GM12878 (cell line): ENCODE measurements around the gene PAX2. TPM values are rescaled to one million over a fixed set of nuclear protein-coding genes. Genes with fewer than 3 reads are reported as not detected.

Experiments
- ATAC-seq: fragments of 200-7000 bp; cut with Tn5 transposase; 3 replicates; pipeline ENCODE4 v1.9.1; 2020; ENCODE audit warnings: mild to moderate bottlenecking, moderate library complexity
- BruUV-seq: library from RNA; stranded (reverse); fragments of 400-500 nt; replicated peaks from 2 replicates; lab custom pipeline; 2021; lab: Mats Ljungman, UMichigan
- CTCF ChIA-PET: fragments of 300-600 bp; sonication (Branson Sonifier 250); formaldehyde crosslinking; extraction: SDS; loops from one replicate; lab custom pipeline; 2021; ENCODE audit warnings: inconsistent platforms; lab: Yijun Ruan, JAX
- POLR2A ChIA-PET: fragments of 350-600 bp; formaldehyde crosslinking; extraction: SDS; loops from one replicate; lab custom pipeline; 2021; ENCODE audit warnings: inconsistent platforms; lab: Charles Lee
- RAD21 ChIA-PET: fragments of 300-600 bp; sonication (Branson Sonifier 250); formaldehyde crosslinking; loops from one replicate; lab custom pipeline; 2023; ENCODE audit warnings: antibody characterized with exemption; ENCODE audit not compliant: unreplicated experiment; lab: Charles Lee
- SMC1A ChIA-PET: fragments of 300-600 bp; sonication (Branson Sonifier 250); formaldehyde crosslinking; loops from one replicate; lab custom pipeline; 2023; ENCODE audit not compliant: unreplicated experiment, uncharacterized antibody; lab: Charles Lee
- DNase-seq: peaks from one replicate; pipeline ENCODE4 v3.0.0-alpha.2; 2011; ENCODE audit warnings: low read depth, low spot score
- FAIRE-seq: peaks from 3 replicates; lab custom pipeline; 2011; peaks lifted over from hg19 to GRCh38; lab: Jason Lieb, UNC
- H2AFZ ChIP-seq: 2 replicates; pipeline ENCODE4 v1.6.0; 2011; ENCODE audit warnings: low read depth, low read length, control low read depth; ENCODE audit not compliant: control insufficient read depth
- H3K27ac ChIP-seq: 2 replicates; pipeline ENCODE4 v1.5.1; 2011; ENCODE audit warnings: control low read depth; ENCODE audit not compliant: control insufficient read depth, insufficient read depth
- H3K27me3 ChIP-seq, 2 experiments: replicated peaks in 1 of 2; 2 replicates each; pipeline versions ENCODE4 v1.6.0 to v1.6.1; 2011; ENCODE audit warnings: low read length in 1 of 2; ENCODE audit not compliant: control insufficient read depth in 2 of 2, insufficient read depth in 2 of 2
- H3K36me3 ChIP-seq, 2 experiments: 2 replicates each; pipeline ENCODE4 v1.5.1; 2011; ENCODE audit warnings: low read length in 1 of 2; ENCODE audit not compliant: control insufficient read depth in 2 of 2, insufficient read depth in 2 of 2
- H3K4me1 ChIP-seq: 2 replicates; pipeline ENCODE4 v1.6.1; 2011; ENCODE audit warnings: mild to moderate bottlenecking, low read length, moderate library complexity, mixed read lengths; ENCODE audit not compliant: control insufficient read depth, insufficient read depth
- H3K4me2 ChIP-seq: 2 replicates; pipeline ENCODE4 v1.6.0; 2011; ENCODE audit warnings: control low read depth; ENCODE audit not compliant: control insufficient read depth, insufficient read depth
- H3K4me3 ChIP-seq: fragments of 200-600 bp; sonication (generic); 2 replicates; pipeline ENCODE4 v1.5.1; 2016
- H3K79me2 ChIP-seq: 2 replicates; pipeline ENCODE4 v1.6.0; 2011; ENCODE audit warnings: low read length; ENCODE audit not compliant: control insufficient read depth, insufficient read depth
- H3K9ac ChIP-seq: 2 replicates; pipeline ENCODE4 v1.8.0; 2011; ENCODE audit warnings: low read length, control low read depth, mixed read lengths; ENCODE audit not compliant: control insufficient read depth, insufficient read depth
- H3K9me3 ChIP-seq: replicated peaks from 3 replicates; pipeline ENCODE4 v1.5.1; 2011; ENCODE audit warnings: mild to moderate bottlenecking, low read length; ENCODE audit not compliant: control insufficient read depth, insufficient read depth
- H4K20me1 ChIP-seq: 2 replicates; pipeline ENCODE4 v1.6.0; 2011; ENCODE audit not compliant: control insufficient read depth, insufficient read depth
- BMI1 ChIP-seq: fragments of 450-650 bp; IDR thresholded peaks from 2 replicates; pipeline ENCODE4 v1.6.1; 2016; ENCODE audit warnings: mild to moderate bottlenecking, moderate library complexity, borderline replicate concordance
- CBX3 ChIP-seq: fragments of 200-600 bp; sonication (generic); IDR thresholded peaks from 2 replicates; pipeline ENCODE4 v1.6.1; 2016; ENCODE audit warnings: low read depth, borderline replicate concordance
- CHD4 ChIP-seq: fragments of 200-600 bp; sonication (generic); IDR thresholded peaks from 2 replicates; pipeline ENCODE4 v1.6.1; 2016; ENCODE audit warnings: mild to moderate bottlenecking
- DPF2 ChIP-seq: fragments of 450-650 bp; IDR thresholded peaks from 2 replicates; pipeline ENCODE4 v1.6.1; 2017; ENCODE audit warnings: mild to moderate bottlenecking
- FOXM1 ChIP-seq: IDR thresholded peaks from 2 replicates; pipeline ENCODE4 v1.6.1; 2012; ENCODE audit warnings: low read depth, mild to moderate bottlenecking, inconsistent platforms, low read length, moderate library complexity
- KDM1A ChIP-seq: fragments of 200-600 bp; sonication (generic); IDR thresholded peaks from 2 replicates; pipeline ENCODE4 v1.6.1; 2016; ENCODE audit warnings: borderline replicate concordance
- NFIC ChIP-seq: IDR thresholded peaks from 2 replicates; pipeline ENCODE4 v1.6.1; 2012; ENCODE audit warnings: low read depth, mild to moderate bottlenecking, inconsistent platforms, low read length, moderate library complexity
- NFYB ChIP-seq: IDR thresholded peaks from 2 replicates; pipeline ENCODE4 v1.6.1; 2011; ENCODE audit warnings: low read depth, mild to moderate bottlenecking, low read length, improper control_type of control experiment, moderate library complexity; ENCODE audit not compliant: insufficient read depth
- NR2C2 ChIP-seq: IDR thresholded peaks from 2 replicates; pipeline ENCODE4 v1.6.1; 2011; ENCODE audit warnings: borderline replicate concordance, low read depth; ENCODE audit not compliant: control insufficient read depth, insufficient read length
- RCOR1 ChIP-seq: conservative IDR thresholded peaks from 2 replicates; pipeline ENCODE4 v1.6.1; 2012; ENCODE audit warnings: low read depth, low read length, improper control_type of control experiment
- RELA ChIP-seq: fragments of 450-650 bp; IDR thresholded peaks from 2 replicates; pipeline ENCODE4 v1.8.0; 2014; ENCODE audit warnings: borderline replicate concordance; ENCODE audit not compliant: partially characterized antibody
- RFX5 ChIP-seq: IDR thresholded peaks from 2 replicates; pipeline ENCODE4 v1.6.1; 2011; ENCODE audit warnings: low read depth, low read length, improper control_type of control experiment
- ZNF217 ChIP-seq: fragments of 450-650 bp; IDR thresholded peaks from 2 replicates; pipeline ENCODE4 v1.6.1; 2017; ENCODE audit warnings: antibody characterized with exemption, mild to moderate bottlenecking
- WGBS: methylation state at CpG from one replicate; pipeline ENCODE4 v1.1.6; 2016; ENCODE audit warnings: low lambda C conversion rate; ENCODE audit not compliant: insufficient replicate concordance, insufficient coverage; ENCODE audit errors: missing lambda C conversion rate; 5-methylcytosine and 5-hydroxymethylcytosine counted together
- in situ Hi-C: fragments of 300-500 bp; cut with MboI; formaldehyde crosslinking; loops from 9 replicates; pipeline ENCODE4 v1.14.3; 2018; ENCODE audit warnings: mixed read lengths
- intact Hi-C: fragments of 100-400 bp; cut with micrococcal nuclease; formaldehyde crosslinking; loops from one replicate; pipeline ENCODE4 v1.14.2; 2022; ENCODE audit not compliant: unreplicated experiment
- polyA plus RNA-seq, 11 experiments: library from polyadenylated mRNA; depleted of rRNA in 4 of 11; unstranded in 6 of 11; stranded (reverse) in 5 of 11; fragments of >200 nt; fragmentation: Nextera tagmentation in 4 of 11; fragmentation: Illumina TruSeq in 1 of 11; extraction: Ambion mirVana in 4 of 11; extraction: Trizol in 1 of 11; gene quantifications; 1 replicate in 1 of 11; 2 replicates in 10 of 11; pipeline versions ENCODE4 v1.2.1 to v1.2.3, GENCODE V29; 2011 to 2016; ENCODE audit warnings: inconsistent platforms in 2 of 11, missing spikeins in 2 of 11, low read depth in 1 of 11
- total RNA-seq, 4 experiments: library from RNA; depleted of rRNA in 3 of 4; stranded (reverse); fragments of >200 nt in 3 of 4; fragmentation: Illumina TruSeq in 1 of 4; extraction: Trizol in 1 of 4; gene quantifications; 2 replicates each; pipeline versions ENCODE4 v1.2.1 to v1.2.3, GENCODE V29; 2013 to 2021
- TF ChIP-seq, protein P1 (sequence below): IDR thresholded peaks from 2 replicates; pipeline ENCODE4 v1.6.1; 2012; ENCODE audit warnings: mild to moderate bottlenecking, low read depth, low read length
- TF ChIP-seq, protein P2 (sequence below): fragments of 150-350 bp; IDR thresholded peaks from 2 replicates; pipeline ENCODE4 v1.6.1; 2014; ENCODE audit warnings: mild to moderate bottlenecking, low read depth, low read length

The PAX2 gene
- total and polyA plus RNA-seq, 10 of the 15 experiments (the other 5 are each of a cell fraction or from before 2014, with no cell fraction given), result not detected

GRCh38 chr10:100811752-100812750, 66.7 kb downstream of the PAX2 start:
- TF ChIP-seq NFYB, result no peak
- TF ChIP-seq, protein P1, sequence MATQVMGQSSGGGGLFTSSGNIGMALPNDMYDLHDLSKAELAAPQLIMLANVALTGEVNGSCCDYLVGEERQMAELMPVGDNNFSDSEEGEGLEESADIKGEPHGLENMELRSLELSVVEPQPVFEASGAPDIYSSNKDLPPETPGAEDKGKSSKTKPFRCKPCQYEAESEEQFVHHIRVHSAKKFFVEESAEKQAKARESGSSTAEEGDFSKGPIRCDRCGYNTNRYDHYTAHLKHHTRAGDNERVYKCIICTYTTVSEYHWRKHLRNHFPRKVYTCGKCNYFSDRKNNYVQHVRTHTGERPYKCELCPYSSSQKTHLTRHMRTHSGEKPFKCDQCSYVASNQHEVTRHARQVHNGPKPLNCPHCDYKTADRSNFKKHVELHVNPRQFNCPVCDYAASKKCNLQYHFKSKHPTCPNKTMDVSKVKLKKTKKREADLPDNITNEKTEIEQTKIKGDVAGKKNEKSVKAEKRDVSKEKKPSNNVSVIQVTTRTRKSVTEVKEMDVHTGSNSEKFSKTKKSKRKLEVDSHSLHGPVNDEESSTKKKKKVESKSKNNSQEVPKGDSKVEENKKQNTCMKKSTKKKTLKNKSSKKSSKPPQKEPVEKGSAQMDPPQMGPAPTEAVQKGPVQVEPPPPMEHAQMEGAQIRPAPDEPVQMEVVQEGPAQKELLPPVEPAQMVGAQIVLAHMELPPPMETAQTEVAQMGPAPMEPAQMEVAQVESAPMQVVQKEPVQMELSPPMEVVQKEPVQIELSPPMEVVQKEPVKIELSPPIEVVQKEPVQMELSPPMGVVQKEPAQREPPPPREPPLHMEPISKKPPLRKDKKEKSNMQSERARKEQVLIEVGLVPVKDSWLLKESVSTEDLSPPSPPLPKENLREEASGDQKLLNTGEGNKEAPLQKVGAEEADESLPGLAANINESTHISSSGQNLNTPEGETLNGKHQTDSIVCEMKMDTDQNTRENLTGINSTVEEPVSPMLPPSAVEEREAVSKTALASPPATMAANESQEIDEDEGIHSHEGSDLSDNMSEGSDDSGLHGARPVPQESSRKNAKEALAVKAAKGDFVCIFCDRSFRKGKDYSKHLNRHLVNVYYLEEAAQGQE, result no peak
- TF ChIP-seq, protein P2, sequence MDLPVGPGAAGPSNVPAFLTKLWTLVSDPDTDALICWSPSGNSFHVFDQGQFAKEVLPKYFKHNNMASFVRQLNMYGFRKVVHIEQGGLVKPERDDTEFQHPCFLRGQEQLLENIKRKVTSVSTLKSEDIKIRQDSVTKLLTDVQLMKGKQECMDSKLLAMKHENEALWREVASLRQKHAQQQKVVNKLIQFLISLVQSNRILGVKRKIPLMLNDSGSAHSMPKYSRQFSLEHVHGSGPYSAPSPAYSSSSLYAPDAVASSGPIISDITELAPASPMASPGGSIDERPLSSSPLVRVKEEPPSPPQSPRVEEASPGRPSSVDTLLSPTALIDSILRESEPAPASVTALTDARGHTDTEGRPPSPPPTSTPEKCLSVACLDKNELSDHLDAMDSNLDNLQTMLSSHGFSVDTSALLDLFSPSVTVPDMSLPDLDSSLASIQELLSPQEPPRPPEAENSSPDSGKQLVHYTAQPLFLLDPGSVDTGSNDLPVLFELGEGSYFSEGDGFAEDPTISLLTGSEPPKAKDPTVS, result no peak
- TF ChIP-seq RFX5, result no peak
- TF ChIP-seq BMI1, result no peak
- no peak for TF ChIP-seq ZNF217
- TF ChIP-seq NFIC, result no peak
- no peak for TF ChIP-seq CHD4
- no peak for TF ChIP-seq CBX3
- no peak for TF ChIP-seq DPF2
- TF ChIP-seq RCOR1, result no peak
- TF ChIP-seq FOXM1, result no peak
- TF ChIP-seq KDM1A, result no peak
- TF ChIP-seq RELA, result no peak
- TF ChIP-seq NR2C2, result no peak
- ATAC-seq (no peak), FAIRE-seq (no peak), DNase-seq (no peak)
- Histone ChIP-seq H3K27me3 (peaks cover 4 to 10% of the 10 kb centered on the region in 2 experiments; a peak in 2 of 4 replicates), H3K9ac (no peak overlapping the region), H3K27ac (no peak overlapping the region), H3K4me2 (no peak overlapping the region), H4K20me1 (no peaks in the 10 kb centered on the region), H2AFZ (no peak overlapping the region), H3K79me2 (no peaks in the 10 kb centered on the region), H3K4me1 (no peaks in the 10 kb centered on the region), H3K36me3 (no peaks in the 10 kb centered on the region), H3K9me3 (no peaks in the 10 kb centered on the region), H3K4me3 (no peak overlapping the region)
- RAD21 ChIA-PET, result no interaction called here
- WGBS, result 14% methylated on average over 16 of the region's 16 CpGs
- intact Hi-C loops, result no loop called here
- SMC1A ChIA-PET, result interaction anchor here (0.9 to 1.9 kb wide), 3 partner anchors 9 to 101 kb away, joined by 3 to 4 read pairs (median 3); partner anchors contain the start of gene SLF2
- no TSS peak for BruUV-seq
- CTCF ChIA-PET, result interaction anchor here (1.3 kb wide), 1 partner anchor 67 kb away, joined by 4 read pairs; no protein-coding TSS in a partner anchor
- in situ Hi-C loops, result no loop called here
- POLR2A ChIA-PET, result interaction anchor here (0.6 kb wide), 1 partner anchor 98 kb away, joined by 3 read pairs; no protein-coding TSS in a partner anchor
